Fibroblast of lung (primary cell): ENCODE data around the gene PLB1.

Experiments
- CTCF ChIP-seq, 2 donors: IDR thresholded peaks in 1 of 2; conservative IDR thresholded peaks in 1 of 2; 1 replicate in 1 of 2; 2 replicates in 1 of 2; pipeline ENCODE4 v1.5.1; 2011 to 2012; ENCODE audit warnings: low read length in 2 of 2, control low read depth in 1 of 2, inconsistent platforms in 1 of 2, low read depth in 1 of 2, mild to moderate bottlenecking in 1 of 2
- EZH2 ChIP-seq: IDR thresholded peaks from 2 replicates; pipeline ENCODE4 v1.5.1; 2012; ENCODE audit warnings: low read length, control low read depth, mild to moderate bottlenecking; ENCODE audit errors: missing control alignments

- no peak for TF ChIP-seq CTCF (conservative IDR thresholded peaks at IDR 0.05 in 1 of 2, IDR thresholded peaks at IDR 0.05 in 1 of 2; ENCODE audit: low read depth in 1 of 2, low read length in 2 of 2)
- no peak for TF ChIP-seq EZH2
Measured at GRCh38 chr2:28603821-28604220, 108.0 kb downstream of the PLB1 start.
